Measurements from ENCODE around the gene GJC3.
"Not testable (repeated sequence)": the region's sequence is repeated elsewhere in the genome, so short reads cannot be mapped to it uniquely, and the experiment has no call there.

The GJC3 gene, protein sequence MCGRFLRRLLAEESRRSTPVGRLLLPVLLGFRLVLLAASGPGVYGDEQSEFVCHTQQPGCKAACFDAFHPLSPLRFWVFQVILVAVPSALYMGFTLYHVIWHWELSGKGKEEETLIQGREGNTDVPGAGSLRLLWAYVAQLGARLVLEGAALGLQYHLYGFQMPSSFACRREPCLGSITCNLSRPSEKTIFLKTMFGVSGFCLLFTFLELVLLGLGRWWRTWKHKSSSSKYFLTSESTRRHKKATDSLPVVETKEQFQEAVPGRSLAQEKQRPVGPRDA

DNA sequence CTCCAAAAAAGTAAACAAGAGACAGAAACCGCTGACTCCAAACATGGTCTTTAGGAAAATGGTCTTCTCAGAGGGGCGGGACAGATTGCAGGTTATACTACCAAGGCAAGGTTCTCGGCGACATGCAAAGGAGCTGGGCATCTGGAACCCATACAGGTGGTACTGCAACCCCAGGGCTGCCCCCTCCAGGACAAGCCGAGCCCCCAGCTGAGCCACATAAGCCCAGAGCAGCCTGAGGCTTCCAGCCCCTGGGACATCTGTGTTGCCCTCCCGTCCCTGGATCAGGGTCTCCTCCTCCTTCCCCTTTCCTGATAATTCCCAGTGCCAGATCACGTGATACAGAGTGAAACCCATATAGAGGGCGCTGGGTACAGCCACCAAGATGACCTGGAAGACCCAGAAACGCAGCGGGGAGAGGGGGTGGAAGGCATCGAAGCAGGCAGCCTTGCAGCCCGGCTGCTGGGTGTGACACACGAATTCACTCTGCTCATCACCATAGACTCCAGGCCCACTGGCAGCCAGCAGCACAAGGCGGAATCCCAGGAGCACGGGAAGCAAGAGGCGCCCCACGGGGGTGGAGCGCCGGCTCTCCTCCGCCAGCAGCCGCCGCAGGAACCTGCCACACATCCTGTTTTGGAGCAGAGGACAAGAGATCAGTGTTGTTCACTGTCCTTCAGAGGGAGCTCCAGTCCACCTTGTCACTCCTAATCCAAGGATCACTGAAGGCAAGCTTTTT lies at the start of gene GJC3:
Gene GJC3 (minus strand): TSS at position 627 of the 736 bp plus-strand sequence. CDS start 0 bp downstream, at position 627.
- peak; percentile 33 for DNase-seq

DNA sequence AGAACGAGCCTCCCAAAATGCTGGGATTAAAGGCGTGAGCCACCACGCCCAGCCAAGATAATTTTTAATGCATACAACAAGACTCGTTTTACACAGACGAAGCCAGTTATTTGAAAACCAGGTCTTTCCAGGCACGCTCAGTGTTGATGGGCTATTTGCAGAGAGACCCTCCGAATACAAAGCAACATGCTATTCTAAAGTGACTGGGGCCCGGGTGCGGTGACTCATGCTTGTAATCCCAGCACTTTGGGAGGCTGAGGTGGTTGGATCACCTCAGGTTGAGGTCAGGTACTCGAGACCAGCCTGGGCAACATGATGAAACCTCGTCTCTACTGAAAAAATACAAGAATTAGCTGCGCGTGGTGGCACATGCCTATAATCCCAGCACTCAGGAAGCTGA lies 47.2 kb upstream of the GJC3 start:
- no peak for DNase-seq

DNA sequence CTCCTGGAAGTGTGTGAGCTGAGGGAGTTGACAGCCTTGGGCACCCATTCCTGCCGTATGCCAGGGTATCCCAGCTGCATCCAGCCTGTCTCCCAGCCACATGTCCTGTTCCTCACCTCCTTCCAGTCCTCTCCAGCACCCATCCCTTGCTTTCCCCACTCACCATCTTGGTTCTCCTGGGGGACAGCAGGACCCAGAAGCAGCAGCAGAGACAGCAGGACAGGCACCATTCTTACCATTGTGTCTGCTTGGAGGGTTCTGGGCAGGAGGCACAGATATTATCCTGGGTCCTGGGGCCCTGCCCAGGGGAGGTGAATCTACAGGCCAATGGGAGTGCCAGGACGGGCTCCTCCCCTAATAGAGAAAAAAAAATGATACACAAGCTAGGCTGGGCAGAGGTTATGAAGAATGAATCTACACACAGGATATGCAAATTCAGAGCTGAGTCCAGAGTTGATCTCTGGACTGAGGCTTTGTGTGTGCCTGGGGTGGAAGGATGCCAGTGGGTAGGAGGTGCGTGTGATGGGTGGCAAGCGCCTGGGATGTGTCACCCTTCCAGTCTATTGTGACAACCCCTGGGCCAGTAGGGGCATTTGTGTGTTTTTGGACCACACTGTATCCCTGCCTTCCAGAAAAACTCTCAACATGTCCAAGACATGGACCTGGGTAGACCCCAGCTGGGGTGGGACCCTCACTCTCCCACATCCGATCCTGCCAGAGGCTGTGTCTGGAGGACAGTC lies 46.5 kb upstream of the GJC3 start, which contains the start of gene AZGP1:
Gene AZGP1 (minus strand): TSS at position 250 of the 740 bp plus-strand sequence. CDS start 11 bp downstream, at position 239.
- no peak for DNase-seq

DNA sequence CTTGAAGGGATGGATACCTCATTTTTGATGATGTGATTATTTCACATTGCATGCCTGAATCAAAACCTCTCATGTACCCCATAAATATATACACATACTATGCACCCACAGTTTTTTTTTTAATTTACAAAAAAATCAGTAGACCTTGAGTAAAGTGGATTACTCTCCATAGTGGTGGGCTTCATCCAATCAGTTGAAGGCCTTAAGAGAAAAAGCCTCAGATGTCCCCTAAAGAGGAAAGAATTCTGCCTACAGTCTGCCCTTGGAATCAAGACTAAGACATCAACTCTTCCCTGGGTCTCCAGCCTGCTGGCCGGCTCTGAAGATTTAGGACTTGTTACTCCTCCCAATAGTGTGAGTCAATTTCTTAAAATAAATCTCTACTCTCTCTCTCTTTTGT lies 45.3 kb upstream of the GJC3 start:
- DNase-seq: no peak

DNA sequence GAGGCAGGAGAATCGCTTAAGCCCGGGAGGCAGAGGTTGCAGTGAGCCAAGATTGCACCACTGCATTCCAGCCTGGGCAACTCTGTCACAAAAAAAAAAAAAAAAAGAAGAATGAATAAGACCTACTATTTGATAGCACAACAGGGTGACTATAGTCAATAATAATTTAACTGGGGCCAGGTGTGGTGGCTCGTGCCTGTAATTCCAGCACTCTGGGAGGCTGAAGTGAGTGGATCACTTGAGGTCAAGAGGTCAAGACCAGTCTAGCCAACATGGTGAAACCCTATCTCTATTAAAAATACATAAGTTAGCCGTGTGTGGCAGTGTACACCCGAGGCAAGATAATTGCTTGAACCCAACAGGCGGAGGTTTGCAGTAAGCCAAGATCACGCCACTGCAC lies 44.4 kb upstream of the GJC3 start:
- not testable (repeated sequence) for DNase-seq

DNA sequence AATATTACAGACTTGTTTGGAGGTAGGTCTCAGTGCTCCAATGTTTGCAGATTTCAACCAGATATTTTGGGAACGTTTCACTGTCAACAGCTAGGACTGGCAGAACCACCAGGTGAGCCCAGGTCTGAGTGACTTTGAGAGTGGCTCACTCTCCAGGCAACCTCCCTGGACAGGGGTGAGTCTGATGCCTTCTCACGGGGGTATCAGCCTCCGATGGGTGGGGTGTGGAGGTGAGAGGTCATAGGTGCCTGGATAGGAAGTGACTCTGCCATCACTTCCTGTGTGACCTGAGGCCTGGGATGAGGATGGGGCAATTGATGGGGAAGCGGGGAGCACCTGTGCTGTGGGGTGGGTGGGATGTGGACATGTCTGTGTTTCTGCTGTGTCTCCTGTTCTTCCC lies 41.8 kb upstream of the GJC3 start:
- no peak for DNase-seq

DNA sequence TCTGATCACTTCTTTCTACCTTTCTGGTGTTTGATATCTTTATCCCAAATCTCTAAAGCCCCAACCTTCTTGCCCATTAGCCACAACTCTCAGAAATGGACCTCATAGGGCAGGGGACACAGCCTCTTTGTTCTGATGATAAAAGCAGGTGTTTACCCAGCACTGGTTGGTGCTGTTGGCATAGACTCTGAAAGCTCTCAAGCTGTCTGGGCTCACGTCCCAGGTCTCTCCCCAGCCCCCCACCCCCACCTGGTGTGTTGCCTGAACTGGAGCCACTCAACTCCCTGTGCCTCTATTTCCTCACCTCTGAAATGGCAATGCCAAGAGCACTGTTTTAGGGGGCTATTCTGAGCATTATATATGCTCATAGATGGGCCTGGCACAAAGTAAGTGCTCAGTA lies 40.4 kb upstream of the GJC3 start:
- DNase-seq: not testable (repeated sequence)

DNA sequence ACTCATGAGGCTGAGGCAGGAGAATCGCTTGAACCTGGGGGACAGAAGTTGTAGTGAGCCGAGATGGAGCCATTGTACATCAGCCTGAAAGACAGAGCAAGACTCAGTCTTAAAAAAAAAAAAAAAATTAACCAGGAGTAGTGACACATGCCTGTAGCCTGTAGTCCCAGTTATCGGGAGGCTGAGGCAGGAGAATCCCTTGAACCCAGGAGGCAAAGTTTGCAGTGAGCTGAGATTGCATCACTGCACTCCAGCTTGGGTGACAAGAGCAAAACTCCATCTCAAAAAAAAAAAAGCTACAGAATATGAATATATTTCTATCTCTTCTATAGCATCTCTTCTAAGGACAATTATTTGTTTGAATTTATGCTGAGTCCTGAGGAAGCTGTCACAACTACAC lies 39.9 kb upstream of the GJC3 start:
- DNase-seq: no peak

DNA sequence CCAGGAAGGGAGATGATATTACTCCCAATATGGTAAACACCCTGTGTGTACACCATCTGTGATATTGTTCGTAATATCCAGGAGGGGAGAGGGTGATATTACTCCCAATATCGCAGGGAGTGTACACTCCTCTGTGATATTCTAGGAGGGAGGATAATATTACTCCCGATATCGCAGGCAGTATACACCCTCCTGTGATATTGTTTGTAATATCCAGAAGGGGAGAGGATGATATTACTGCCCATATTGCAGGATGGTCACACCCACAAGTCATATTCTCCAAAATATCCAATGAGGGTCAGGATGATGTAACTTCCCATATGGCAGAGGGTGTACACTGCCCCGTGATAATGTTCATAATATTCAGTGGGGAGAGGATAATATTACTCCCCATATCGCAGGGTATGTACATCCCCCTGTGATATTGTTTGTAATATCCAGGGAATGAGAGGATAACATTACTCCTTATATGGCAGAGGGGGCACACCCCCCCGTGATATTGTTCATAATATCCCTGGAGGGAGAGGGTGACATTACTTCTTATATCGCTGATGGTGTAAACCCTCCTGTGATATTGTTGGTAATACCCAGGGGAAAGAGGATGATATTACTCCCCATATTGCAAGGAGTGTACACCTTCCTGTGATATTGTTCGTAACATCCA lies 29.3 kb upstream of the GJC3 start:
- no peak for DNase-seq

DNA sequence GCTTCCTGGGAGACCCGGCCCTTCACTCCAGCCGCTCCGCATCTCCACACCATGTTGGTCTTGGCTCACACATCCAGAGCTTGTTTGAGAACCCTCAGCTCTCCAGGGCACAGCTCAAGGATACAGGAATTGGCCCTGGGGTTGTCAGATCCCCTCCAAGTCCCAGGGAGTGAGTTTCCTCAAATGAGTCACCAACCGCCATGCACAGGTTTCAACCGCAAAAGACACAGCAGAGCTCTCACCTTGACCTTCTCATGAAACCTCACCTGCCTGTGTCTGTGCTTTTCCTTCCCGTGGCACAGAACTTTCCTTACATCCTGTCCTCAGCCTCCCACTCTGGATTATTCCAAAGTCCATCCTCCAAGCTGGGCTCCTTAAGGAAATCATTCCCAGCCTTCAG lies 25.8 kb upstream of the GJC3 start:
- no peak for DNase-seq

DNA sequence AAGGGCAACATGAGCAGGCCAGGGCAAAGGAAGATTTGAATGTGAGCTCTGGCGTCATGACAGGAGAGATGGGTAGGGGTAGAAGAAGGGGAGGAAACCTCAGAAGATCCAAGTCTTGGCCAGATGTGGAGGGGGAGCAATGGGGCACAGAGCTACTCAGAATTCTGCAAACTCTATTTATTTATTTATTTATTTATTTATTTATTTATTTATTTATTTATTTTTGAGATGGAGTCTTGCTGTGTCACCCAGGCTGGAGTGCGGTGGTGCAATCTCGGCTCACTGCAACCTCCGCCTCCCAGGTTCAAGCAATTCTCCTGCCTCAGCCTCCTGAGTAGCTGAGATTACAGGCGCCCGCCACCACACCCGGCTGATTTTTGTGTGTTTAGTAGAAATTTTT lies 25.2 kb upstream of the GJC3 start:
- DNase-seq: not testable (repeated sequence)

DNA sequence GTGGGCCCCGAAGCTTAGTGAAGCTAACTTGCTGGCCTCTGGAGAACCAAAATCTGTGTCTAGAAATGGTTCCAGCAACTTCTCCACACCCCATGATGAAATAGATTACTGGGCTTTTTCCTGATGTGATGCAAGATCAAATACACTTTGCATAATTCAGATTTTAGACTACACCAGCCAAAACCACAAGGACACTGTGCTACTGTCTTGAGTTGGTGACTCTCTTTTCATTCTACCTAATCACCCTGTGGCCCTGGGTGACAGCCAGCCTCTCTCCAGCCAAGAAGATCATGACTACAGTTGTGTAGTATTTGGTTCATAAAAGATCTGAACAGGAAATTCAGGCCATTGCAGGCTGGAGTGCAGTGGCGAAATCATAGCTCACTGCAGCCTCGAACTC lies 24.2 kb upstream of the GJC3 start:
- DNase-seq: peak; percentile 29

DNA sequence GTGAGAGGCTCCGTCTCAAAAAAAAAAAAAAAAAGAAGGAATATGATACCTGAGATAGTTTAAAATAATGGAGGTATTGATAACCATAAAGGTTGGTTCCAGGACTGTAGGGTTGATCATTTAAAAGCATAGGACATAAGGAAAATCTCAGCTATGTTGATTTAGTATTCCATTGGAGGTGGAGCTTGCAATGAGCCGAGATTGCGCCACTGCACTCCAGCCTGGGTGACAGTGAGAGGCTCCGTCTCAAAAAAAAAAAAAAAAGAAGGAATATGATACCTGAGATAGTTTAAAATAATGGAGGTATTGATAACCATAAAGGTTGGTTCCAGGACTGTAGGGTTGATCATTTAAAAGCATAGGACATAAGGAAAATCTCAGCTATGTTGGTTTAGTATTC lies 23.2 kb upstream of the GJC3 start:
- DNase-seq: not testable (repeated sequence)

DNA sequence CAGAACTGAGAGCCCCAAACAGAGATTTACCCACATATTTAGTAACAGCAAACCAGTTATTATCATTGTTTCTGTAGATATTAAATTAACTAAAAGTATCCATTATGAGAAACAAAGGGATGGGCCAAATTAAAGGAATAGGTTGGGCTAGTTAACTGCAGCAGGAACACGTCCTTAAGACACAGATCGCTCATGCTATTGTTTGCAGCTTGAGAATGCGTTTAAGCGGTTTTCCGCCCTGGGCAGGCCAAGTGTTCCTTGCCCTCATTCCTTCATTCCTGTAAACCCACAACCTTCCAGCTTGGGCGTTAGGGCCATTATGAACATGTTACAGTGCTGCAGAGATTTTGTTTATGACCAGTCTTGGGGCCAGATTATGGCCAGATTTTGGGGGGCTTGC lies 21.4 kb upstream of the GJC3 start:
- not testable (repeated sequence) for DNase-seq

DNA sequence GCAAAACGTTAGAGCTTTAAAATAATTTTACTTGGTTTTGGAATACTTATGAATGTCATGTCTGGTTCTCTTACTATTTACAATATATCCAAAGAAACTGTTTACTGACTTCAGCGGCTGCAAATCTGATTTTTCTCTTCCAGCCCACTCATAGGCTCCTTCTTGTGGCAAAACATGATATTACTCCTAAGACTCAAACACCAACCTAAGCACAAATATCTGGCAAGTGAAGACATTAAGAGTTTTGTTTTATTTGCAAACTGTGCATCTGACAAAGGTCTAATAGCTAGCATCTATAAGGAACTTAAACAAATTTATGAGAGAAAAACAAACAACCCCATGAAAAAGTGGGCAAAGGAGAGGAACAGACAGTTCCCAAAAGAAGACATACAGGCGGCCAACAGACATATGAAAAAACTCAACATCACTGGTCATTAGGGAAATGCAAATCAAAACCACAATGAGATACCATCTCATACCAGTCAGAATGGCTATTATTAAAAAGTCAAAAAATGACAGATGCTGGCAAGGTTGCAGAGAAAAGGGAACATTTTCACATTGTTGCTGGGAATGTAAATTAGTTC lies 20.3 kb upstream of the GJC3 start:
- DNase-seq: no peak

DNA sequence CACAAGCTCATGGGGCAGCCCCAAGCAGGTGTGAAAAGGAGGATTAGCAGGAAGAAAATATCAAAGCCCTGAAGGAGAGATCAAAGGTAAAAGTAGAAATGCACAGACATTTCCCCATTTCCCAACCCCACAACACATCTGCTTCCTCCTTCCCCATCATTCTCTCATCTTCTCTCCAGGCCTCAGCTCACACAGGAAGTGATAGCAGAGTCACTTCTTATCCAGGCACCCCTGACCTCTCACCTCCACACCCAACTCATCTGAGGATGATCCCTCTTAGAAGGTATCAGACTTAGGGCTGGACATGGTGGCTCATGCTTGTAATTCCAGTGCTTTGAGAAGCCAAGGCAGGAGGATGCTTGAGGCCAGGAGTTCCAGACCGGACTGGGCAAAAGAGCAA lies 18.2 kb upstream of the GJC3 start:
- DNase-seq: no peak

DNA sequence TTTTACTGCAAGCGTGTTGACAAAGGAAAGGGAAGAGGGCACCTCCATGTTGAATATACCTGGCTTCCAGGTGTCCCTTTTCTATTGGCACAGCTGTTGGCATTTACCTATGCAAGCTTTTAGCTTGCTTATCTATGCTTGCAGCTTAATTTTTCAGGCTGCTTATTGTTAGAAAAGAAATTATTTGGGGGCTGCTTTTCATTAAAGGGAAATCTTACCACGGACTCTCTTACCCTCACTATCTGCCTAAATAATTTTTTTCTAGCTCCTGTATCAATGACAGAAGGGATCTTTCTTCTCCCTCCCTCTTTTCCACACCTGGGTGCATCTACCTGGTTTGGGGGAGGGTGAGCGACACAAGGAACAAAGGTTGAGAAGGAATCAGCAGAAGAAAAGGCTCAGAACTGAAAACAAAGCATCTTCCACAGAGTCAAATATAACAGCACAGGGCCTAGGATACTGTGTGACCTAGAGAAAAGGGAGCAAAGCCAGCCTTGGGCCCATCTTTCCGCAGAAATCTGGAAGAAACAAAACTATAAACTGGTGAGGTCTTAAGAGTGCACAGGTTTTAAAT lies 15.2 kb upstream of the GJC3 start:
- no peak for DNase-seq

DNA sequence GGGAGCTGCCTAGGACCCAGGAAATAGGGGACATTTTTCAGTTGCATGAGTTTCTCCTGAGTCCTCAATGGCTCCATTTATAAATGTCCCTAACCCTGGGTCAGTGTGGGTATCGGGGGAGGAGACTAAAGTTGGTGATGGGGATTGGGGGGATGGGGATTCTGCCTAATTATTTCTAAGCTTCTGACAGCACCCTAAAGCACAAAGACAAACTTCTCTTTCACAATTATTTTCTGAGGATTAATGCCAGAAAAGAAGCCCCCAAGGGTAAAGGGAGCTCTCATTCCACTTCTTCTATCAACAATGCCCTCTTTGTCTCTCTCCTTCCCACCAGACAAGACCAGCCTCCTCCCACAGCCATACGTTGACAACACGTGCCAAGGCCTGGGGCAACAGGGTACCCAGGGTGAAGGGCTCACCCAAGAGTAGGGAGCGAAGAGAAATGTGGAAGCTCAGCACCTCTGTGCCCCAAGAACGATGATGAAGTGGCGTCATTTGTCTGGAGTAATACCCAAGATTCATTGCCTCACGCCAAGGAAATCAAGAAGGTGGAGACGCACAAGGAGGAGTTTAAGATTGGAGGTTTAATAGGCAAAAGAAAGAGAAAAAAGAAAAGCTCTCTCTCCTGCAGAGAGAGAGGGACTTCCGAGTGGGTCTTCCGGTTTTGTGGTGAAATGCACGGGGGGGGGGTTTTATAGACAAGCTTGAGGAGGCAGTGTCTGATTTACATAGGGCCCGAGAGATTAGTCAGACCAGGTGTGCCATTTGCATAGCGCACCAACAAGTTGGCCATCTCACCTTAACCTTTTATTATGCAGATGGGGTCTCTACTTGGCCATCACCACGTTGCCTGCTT lies 14.4 kb upstream of the GJC3 start:
- DNase-seq: no peak

DNA sequence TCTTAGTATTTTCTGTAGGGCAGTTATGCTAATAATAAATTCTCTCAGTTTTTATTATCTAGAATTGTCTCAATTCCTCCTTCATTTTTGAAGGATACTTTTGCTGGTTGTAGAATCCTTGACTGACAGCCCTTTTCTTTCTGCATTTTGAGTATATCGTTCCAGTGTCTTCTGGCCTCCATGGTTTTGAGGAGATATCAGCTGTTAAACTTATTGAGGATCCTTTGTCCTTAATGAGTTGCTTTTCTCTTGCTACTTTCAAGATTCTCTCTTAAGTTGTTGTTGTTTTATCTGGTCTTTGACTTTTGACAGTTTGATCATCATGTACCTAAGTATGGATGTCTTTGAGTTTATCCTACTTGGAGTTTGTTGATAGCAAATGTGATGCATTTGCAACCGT lies 8.9 kb upstream of the GJC3 start:
- no peak for DNase-seq

DNA sequence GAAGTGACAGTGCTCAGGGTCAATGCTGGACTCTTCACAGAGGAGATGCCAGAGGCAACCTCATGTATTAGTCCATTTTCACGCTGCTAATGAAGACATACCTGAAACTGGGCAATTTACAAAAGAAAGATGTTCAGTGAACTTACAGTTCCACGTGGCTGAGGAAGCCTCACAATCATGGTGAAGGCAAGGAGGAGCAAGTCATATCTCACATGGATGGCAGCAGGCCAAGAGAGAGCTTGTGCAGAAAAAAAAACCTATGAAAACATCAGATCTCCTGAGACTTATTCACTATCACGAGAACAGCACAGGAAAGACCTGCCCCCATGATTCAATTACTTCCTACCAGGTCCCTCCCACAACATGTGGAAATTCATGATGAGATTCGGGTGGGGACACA lies 5.6 kb upstream of the GJC3 start:
- peak; percentile 20 for DNase-seq

DNA sequence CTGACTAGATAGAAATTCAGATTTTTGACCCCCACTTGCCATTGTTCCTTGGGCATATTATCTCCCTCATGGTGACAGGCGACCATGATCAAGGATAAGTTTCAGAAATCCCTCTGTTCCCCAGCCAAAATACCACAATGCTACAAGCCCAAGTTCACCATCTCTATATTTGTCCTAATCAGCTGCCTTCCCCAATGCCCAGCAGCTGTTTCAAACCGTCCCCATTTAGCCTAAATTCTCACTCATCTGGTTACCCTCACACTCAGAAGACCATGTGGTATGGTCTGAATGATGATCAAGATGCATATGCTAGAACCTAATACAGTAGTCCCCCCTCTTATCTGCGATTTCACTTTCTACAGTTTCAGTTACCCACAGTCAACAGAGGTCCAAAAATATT lies 956 bp upstream of the GJC3 start:
- no peak for DNase-seq

DNA sequence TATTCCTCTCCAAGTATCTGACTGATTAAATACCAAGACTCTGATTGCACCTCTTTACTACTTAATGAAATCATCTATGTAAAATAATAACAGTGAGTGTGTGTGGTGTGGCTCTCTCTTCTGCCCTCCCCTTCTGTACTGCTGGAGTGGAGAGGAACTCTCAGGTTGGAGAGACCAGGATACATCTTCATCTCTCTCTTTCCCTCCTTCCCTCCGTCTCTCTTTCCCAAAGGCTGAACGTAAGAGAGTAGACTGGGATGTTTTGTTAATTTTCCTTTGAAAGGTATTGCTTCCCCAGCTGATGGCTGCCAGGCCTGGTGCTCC lies 272 bp upstream of the GJC3 start:
- no peak for DNase-seq
